ENCODE results near the gene FBXO44. TPM values are rescaled to one million over a fixed set of nuclear protein-coding genes. Genes with fewer than 3 reads are reported as not detected.

Gene FBXO44
- total RNA-seq, 1 experiment from 2014 or later, result 60.9 TPM

DNA sequence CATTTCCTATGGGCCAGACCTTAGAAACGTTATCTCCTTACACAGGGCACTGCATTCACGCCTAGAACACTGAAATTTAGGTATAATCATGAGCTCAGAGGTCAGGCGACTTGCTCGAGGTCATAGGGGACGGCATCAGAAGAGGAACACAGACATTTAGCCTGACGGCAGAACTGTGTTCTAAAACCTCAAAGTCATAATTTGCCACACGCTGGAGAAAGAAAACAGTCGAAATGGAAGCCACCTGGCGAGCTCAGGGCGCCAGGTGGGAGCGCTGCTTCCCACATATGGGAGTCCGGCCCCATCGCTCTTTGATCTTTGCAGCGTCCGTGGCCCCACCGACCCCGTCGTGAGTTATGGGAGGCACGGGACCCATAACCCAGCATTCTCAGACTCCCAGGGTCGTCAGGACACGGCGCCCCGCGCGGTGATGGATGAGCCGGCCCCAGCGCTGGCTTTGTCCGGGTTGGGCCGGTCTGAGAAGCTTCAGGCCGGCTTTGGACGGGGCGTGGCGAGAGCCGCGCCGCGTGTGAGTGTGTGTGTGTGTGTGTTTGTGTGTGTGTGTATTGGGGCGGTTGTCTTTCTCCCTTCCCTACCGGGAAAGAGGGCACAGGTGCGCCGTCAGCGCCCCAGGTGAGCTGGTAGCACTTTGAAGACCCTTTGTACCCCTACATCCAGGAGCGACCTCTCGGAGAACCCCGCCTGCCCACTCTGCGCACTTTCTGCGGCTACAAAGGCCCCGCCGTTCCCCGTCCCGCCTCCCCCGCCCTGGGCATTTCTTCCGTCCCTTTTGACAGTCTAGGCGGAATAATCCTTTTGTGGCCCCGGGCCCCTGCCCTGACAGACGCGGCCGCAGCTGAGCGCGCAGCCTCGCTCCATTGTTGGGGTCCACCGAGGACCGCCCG lies 36.0 kb downstream of the FBXO44 start (continued):
- TF ChIP-seq, protein P1, sequence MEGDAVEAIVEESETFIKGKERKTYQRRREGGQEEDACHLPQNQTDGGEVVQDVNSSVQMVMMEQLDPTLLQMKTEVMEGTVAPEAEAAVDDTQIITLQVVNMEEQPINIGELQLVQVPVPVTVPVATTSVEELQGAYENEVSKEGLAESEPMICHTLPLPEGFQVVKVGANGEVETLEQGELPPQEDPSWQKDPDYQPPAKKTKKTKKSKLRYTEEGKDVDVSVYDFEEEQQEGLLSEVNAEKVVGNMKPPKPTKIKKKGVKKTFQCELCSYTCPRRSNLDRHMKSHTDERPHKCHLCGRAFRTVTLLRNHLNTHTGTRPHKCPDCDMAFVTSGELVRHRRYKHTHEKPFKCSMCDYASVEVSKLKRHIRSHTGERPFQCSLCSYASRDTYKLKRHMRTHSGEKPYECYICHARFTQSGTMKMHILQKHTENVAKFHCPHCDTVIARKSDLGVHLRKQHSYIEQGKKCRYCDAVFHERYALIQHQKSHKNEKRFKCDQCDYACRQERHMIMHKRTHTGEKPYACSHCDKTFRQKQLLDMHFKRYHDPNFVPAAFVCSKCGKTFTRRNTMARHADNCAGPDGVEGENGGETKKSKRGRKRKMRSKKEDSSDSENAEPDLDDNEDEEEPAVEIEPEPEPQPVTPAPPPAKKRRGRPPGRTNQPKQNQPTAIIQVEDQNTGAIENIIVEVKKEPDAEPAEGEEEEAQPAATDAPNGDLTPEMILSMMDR (IDR thresholded peaks at IDR 0.05 in 2 of 3, conservative IDR thresholded peaks at IDR 0.05 in 1 of 3; ENCODE audit: borderline replicate concordance in 1 of 3, insufficient read depth in 1 of 3, low read depth in 2 of 3, low read length in 2 of 3), result peak in 1 of 3 experiments; percentile 30; a peak in 2 of 6 replicates
- TF ChIP-seq TCF7L2 (IDR thresholded peaks at IDR 0.05; ENCODE audit: borderline replicate concordance, extremely low read depth, insufficient read depth, insufficient read length) (peak; percentile 90), JUND (IDR thresholded peaks at IDR 0.05) (no peak), ZNF274 (IDR thresholded peaks at IDR 0.05; ENCODE audit: low read depth, low read length) (no peak), ELF1 (IDR thresholded peaks at IDR 0.05; ENCODE audit: borderline replicate concordance, low read depth) (no peak)
- TF ChIP-seq, protein P2, sequence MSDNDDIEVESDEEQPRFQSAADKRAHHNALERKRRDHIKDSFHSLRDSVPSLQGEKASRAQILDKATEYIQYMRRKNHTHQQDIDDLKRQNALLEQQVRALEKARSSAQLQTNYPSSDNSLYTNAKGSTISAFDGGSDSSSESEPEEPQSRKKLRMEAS (IDR thresholded peaks at IDR 0.05), result peak; percentile 15; the same call in 1 of the 2 replicates

DNA sequence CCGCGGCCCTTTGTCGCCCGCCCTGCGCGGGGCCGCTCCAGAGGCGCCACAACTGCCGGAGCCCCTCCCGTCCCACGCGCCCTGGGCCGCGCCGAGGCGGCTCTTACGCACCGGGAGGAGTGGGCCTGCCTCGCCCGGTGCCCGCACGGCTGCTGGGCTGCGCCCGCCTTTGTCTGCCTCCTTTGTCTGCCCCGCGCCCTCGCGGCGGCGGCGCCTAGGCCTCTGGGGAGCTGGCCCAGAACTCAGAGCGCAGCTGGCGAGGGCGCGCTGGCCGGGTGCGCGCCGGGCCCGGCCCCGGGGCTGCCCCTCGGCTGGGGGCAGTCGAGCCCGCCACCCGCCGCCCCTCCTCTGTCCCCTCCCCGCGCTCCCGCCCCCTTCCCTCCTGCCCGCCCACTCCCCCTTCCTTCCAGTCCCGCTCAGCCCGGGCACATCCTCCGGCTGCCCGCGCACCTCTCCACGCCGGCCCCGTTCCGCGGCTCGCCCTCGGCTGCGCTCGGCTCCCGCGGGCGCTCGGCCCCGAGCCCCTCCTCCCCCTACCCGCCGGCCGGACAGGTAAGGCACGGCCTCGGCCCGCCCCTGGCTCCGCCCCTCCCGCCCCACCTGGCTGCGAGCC lies 36.7 kb downstream of the FBXO44 start, which contains the start of gene DRAXIN:
Gene DRAXIN (plus strand): TSS at position 409 of the 613 bp plus-strand sequence. CDS start 14,549 bp downstream, outside the sequence.
- Histone ChIP-seq H3K9me3 (ENCODE audit: control insufficient read depth in 1 of 2, insufficient read depth in 1 of 2, low read depth in 1 of 2, low read length in 2 of 2) (no peaks in the 10 kb centered on the region), H3K4me2 (ENCODE audit: low read length) (peak within 1 kb of the TSS; percentile 98), H3K4me1 (ENCODE audit: control insufficient read depth in 1 of 2, insufficient read depth in 2 of 2, low read length in 2 of 2) (peaks cover 33 to 47% of the 10 kb centered on the region in 2 experiments), H3K4me3 (replicated peaks in 1 of 2; ENCODE audit: low read depth in 1 of 2, low read length in 2 of 2) (peak within 1 kb of the TSS; percentile 50 to 69), H3K27ac (ENCODE audit: low read depth, low read length) (peak within 1 kb of the TSS; percentile 30; the same call in 1 of the 2 replicates), H3K9me2 (ENCODE audit: insufficient read depth) (no peaks in the 10 kb centered on the region), H3K9ac (ENCODE audit: low read length) (peak within 1 kb of the TSS; percentile 65), H3K36me3 (ENCODE audit: control insufficient read depth in 1 of 2, insufficient read depth in 2 of 2, low read length in 2 of 2) (no peaks in the 10 kb centered on the region), H3K79me2 (ENCODE audit: insufficient read depth, low read length) (no peaks in the 10 kb centered on the region), H2AFZ (ENCODE audit: low read depth, low read length, poor library complexity, severe bottlenecking) (peak within 1 kb of the TSS; percentile 94), H4K20me1 (ENCODE audit: insufficient read depth) (no peaks in the 10 kb centered on the region), H3K27me3 (ENCODE audit: insufficient read depth, low read length) (peaks cover 17% of the 10 kb centered on the region; the same call in 1 of the 2 replicates)
- TF ChIP-seq ZFX (IDR thresholded peaks at IDR 0.05) (peak; percentile 65; the same call in 1 of the 2 replicates), SIN3A (IDR thresholded peaks at IDR 0.05; ENCODE audit: low read depth) (no peak)
- BruUV-seq (replicated peaks), result no TSS peak
- ATAC-seq (peak; percentile 52), DNase-seq (ENCODE audit: low read depth, low spot score) (no peak)
- RAD21 ChIA-PET (ENCODE audit: low non-redundant PET in 1 of 2, low total read pairs in 2 of 2, uncharacterized antibody in 2 of 2, unreplicated experiment in 2 of 2), result no interaction called here
- CTCF ChIA-PET, result interaction anchor here (1.0 to 1.7 kb wide), 3 partner anchors 16 to 27 kb away, joined by 3 to 7 read pairs (median 5); partner anchors contain the start of gene FBXO6
- intact Hi-C loops (cut with micrococcal nuclease), result no loop called here
- POLR2A ChIA-PET, result interaction anchor here (0.7 to 1.9 kb wide), 5 partner anchors 10 to 219 kb away, joined by 4 to 14 read pairs (median 4); partner anchors contain the start of genes FBXO6 and MAD2L2
